GM03348 (cell line): Measurements from ENCODE around the gene HMCN2.
"Not testable (repeated sequence)": the region's sequence is repeated elsewhere in the genome, so short reads cannot be mapped to it uniquely, and the experiment has no call there.

Source experiments
- DNase-seq: peaks from one replicate; pipeline ENCODE4 v3.0.0; 2012; ENCODE audit warnings: low spot score

Gene HMCN2

DNA sequence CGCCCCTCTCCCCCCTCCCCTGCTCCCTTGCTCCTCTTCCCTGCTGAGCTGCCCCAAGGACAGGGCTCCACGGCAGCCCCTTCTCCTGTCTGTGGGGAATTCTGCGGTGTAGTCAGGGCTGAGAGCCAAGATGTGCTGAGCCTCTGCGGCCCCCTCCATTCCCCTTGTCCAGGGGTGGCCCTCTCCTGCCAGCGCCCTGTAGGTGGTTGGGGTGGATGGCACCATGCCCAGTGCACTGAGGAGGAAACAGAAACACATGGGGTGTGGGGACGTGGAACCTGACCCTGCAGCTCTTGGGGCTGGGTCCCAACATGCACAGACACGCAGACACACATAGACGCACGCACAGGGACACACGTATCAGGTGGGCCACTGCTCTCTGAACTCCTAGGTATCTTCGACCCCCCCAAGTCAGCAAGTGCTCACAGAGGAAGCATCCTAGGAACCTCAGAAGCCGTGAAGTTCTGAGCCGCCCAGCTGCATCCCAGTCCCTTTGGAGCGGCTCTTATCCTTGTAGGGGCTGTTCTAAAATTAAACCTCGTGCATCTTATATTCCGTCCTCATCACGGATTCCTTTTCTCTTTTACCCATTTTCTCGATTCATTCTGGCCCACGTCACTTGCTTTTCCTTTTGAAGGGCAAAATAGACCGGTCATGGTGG, 64.8 kb downstream of the HMCN2 start:
- DNase-seq = no peak

DNA sequence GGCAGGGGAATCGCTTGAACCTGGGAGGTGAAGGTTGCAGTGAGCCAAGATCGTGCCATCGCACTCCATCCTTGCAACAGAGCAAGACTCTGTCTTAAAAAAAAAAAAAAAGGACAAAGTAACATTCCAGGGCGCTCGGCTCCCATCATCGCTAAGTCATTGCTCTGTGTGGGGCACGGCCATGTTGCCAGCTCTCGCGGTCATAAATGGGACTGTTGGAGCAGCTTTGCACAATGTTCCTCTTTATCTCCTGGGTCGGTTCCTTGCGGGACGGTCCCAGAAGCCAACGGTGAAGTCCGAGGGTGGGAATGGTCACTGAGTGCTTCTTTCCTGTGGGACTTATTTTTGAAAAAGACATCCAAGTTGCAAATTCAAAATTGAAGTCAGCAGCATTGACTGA, 65.5 kb downstream of the HMCN2 start:
- DNase-seq = no peak

GRCh38 chr9:130331573-130331972, 66.0 kb downstream of the HMCN2 start:
- peak; percentile 91 for DNase-seq

DNA sequence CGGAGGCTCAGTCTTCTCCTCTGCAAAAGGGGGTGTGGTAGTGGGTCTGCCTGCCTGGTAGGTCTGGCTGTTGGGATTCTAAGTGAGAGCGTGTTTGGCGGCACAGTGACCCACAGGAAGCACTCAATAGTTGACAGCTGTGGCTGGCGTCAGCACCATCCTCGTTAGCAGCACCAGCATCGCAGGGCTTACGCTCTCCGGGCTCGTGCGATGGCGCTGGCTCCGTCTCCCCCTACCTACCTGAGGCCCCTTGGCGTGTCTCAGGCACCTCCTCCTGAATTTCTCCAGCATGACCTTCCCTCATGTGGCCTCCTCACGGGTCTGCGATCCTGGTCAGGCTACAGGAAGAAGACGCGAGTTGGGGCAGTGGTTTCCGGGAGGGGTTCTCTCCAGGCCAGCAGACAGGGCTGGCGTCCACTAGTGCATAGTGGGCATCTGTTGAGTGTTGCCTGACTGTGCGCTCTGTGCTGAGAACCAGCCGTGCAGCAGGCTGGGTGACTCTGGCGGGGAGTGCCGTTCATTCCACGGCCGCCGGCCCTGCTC, 66.9 kb downstream of the HMCN2 start:
- DNase-seq = no peak

- no peak for DNase-seq
Observed at GRCh38 chr9:130333041-130333711, 67.6 kb downstream of the HMCN2 start.

DNA sequence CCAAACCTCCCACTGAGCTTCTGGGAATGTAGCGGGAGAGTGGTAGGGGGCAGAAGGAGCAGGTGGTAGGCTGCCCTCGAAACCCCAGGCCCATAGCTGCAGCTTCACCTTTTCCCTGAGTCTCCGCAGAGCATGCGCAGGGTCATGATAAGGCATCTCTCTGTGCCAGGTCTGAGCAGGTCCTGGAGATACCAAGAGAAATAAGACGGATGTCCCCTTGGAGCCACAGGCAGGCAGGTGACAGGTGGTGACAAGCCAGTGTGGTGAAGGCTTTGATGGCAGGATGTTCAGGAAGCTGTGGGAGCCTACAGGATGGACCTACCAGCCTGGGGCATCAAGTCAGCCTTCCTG, 68.1 kb downstream of the HMCN2 start:
- DNase-seq = no peak

GRCh38 chr9:130334915-130335314, 69.4 kb downstream of the HMCN2 start:
- no peak for DNase-seq

- no peak for DNase-seq
Observed at GRCh38 chr9:130336027-130336610, 70.6 kb downstream of the HMCN2 start.

DNA sequence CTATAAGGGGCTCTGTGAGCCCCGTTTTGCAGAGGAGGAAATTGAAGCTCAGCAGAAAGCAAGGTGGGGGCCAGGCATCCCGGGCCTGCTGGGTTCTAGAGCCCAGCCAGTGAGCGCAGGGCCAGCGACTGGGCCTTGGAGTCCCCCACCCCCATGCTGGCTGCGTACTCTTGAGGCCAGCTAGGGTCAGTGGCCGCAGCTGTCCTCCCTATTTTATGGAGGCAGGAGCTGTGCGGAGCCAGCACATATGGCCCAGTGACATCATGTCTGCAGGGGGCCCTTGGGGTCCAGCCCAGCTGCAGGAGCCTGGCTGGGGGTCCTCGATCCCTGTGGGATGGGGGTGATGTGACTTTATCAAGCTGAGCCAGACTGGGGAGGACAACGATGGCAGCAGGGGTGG, 71.3 kb downstream of the HMCN2 start:
- no peak for DNase-seq

DNA sequence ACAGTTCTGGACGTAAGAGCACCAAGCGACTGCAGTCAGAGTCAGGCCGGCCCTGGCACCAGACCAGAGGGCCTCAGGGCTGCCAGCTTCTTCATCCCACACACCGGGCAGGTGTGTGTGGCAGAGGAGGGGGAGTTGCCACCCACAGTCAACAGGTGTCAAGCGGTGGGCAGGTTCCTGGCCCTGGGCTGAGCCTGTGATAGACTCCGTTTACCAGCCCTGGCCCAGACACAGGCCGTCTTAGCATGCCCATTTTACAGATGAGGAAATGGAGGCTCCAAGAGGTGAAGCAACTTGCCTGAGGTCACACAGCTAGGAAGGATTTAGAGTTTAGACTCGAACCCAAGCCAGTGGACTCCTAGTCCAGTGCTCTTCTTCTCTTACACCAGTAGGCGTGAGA, 71.8 kb downstream of the HMCN2 start:
- no peak for DNase-seq

GRCh38 chr9:130337784-130338380, 72.3 kb downstream of the HMCN2 start:
- no peak for DNase-seq

DNA sequence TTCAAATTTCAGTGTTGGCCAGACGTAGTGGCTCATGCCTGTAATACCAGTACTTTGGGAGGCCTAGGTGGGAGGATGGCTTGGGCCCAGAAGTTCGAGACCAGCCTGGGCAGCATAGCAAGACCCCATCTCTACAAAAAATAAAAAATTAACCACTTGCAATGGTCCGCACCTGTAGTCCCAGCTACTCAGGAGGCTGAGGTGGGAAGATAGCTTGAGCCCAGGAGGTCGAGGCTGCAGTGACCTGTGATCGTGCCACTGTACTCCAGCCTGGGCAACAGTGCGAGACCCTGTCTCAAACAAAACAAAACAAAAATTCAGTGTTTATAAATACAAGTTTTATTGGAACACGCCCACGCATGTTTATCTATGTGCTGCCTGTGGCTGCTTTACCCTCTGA, 73.3 kb downstream of the HMCN2 start:
- DNase-seq = not testable (repeated sequence)

DNA sequence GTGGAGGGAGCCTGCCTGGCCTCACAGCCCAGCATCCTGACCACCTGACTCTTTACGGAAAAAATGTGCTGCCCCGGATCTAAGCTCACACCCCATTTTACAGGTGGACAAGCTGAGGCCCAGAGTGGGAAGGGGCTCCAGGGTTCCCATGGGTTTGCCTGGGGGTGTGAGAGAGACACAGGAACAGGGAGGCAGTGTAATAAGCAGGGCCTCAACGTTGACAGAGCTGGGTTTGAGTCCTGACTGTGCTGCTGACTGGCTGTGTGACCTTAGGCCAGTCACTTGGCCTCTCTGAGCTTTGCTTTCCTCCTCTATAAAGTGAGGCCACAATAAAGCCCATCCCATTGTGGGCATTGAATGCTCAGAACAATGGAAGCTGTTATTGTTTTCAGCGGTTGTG, 73.7 kb downstream of the HMCN2 start:
- no peak for DNase-seq

- DNase-seq = no peak
Observed at GRCh38 chr9:130340011-130340410, 74.5 kb downstream of the HMCN2 start.

- DNase-seq = not testable (repeated sequence)
Observed at GRCh38 chr9:130340557-130340956, 75.0 kb downstream of the HMCN2 start.

DNA sequence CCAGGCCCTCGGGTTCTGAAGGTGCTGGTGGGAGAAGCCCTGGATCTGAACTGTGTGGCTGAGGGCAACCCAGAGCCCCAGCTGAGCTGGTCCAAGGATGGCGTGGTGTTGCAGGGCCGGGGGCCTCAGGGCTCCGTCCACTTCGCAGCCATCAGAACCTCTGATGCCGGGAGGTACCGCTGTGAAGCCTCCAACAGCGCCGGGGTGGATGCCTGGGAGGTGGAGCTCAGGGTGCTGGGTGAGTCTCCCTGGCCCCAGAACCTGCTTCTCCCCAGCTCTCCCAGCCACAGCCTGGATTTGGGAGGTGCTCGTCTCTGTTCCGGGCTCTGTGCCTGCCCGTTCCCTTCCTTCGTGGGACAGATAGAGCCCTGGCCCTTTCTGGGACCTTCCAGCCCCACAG, 75.6 kb downstream of the HMCN2 start:
- no peak for DNase-seq

- no peak for DNase-seq
Observed at GRCh38 chr9:130341839-130342713, 76.5 kb downstream of the HMCN2 start.

DNA sequence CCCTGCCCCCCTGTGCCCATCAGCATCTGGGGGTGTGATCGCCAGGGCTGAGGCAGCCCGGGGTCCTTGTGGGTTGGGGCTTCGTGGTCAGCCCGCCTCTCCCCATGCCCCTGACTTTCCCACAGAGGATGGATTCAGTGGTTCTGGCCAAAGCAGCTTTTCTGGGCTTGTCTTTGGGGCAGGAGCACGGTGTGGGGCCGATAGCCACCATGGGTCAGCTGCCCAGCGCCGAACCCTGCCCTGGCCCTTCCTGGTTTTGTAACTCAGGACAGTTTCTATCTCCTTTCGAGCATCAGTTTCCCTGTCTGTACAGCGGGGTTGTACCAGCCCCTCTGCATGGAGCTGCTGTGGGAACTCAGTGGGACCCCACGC, 77.1 kb downstream of the HMCN2 start:
- DNase-seq = no peak

DNA sequence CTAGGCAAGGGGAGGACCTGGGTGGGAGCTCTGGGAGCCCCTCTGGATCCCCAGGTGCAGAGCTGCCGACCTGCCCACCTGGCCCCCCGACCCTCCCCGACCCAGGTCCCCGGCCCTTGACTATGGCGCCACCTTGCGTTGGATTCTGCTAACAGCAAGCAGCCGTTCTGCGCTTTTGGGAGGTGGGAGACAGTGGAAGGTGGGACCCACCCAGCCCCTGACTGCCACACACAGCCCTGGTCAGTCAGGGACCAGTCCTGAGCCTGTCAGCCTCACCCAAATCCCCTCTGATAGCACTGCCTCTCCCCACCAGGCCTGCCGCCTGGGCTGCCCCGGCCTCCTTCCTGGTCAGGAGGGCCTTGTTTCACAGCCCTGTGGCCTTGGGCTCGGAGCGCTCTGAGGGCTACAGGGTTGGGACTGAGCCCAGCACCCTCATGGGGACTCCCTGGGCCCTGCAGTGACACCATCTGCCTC, 77.9 kb downstream of the HMCN2 start:
- DNase-seq = peak; percentile 64

GRCh38 chr9:130344366-130344765, 78.8 kb downstream of the HMCN2 start:
- DNase-seq = no peak

DNA sequence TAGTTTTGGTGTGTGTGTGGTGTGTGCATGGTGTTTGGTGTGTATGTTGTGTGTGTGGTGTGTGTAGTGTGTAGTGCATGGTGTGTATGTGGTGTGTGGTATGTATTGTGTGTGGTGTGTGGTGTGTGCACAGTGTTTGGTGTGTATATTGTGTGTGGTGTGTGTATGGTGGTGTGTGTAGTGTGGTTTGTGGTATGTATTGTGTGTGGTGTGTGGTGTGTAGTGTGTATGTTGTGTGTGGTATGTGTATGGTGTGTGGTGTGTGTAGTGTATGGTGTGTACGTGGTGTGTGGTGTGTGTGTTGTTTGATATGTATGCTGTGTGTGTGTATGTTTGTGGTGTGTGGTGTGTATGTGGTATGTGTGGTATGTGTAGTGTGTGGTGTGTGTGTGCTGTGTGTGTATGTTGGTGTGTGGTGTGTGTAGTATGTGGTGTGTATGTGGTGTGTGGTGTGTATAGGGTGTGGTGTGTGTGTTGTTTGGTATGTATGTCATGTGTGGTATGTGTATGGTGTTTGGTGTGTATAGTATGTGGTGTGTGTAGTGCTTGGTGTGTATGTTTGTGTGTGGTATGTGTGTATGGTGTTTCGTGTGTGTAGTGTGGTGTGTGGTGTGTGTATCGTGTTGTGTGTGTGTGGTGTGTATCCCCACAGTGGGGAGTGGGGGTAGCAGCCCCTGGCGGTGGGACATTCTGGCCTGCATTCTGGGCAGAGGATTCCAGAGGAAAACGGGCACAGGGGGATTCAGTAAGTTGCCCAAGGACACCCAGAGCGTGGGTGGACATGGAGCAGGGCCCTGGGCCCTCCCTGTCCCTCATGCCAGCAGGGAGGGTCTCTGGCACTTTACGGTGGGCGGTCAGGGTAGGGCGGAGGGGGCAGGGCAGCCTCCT, 79.7 kb downstream of the HMCN2 start:
- DNase-seq = no peak
